ENCODE results near the gene PPP2R5A.
"Not testable (repeated sequence)": the region's sequence is repeated elsewhere in the genome, so short reads cannot be mapped to it uniquely, and the experiment has no call there.

The PPP2R5A gene

DNA sequence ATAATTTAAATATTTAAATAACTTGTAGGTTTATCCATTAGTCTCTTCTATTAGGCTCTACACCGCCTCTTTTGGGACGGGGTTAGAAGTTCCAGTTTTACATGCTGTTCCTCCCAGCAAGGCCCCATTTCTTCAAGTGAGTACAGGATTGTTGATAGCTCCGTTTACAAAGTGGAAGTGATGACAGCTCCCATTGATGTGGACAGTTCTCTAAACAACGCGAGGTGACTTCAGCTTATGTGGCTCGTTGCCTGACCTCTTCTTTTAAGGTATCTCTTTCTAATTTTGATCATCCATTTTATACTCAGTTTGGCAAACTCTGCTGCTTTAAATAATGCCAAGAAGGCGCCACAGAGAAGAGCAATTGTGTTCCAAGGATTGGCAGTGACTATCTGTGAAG lies 79.8 kb downstream of the PPP2R5A start:
- FAIRE-seq: no peak

DNA sequence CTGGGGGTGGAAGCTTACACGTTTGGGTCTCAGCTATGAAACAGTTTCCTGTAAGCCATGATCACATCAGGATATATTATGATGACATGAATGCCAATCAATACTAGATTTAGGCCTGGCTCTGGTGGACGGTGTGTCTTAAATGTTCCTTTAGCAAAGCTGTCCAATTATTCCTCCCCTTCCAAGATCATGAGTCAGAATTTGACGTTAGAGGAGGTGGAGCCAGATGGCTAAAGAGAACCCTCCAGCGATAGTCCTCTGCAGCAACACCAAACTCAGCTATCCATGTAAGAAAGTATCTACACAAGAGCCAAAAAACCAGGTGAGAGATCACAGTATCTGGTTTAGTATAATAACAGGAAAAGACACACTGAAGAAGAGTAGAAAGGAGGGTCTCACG lies 81.7 kb downstream of the PPP2R5A start:
- FAIRE-seq: no peak

DNA sequence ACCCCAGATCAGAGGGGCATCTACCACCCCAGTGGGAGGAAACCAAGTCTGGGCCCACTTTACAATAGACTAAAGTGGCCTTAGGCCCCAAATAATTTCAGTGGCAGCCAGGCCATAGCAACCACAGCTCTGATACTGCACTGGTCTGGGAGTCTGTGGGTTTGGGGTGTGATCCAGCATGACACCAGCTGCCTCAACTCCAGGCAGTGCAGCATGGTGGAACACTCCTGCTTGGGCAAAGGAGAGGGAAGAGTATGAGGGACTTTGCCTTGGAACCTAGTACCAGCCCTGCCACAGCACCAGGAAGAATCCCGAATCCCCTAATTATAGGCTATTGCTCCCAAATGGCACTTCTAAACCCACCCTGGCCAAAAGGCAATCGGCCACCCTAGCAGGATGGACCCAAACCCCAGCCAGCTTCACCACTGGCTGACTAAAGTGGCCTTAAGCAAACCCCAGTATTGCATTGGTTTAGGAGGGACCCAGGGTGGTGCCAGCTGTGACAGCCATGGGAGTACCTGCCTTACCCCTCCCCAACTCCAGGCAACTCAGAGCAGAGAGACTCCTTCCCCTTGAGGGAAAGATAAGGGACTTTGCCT lies 82.4 kb downstream of the PPP2R5A start:
- FAIRE-seq: no peak

DNA sequence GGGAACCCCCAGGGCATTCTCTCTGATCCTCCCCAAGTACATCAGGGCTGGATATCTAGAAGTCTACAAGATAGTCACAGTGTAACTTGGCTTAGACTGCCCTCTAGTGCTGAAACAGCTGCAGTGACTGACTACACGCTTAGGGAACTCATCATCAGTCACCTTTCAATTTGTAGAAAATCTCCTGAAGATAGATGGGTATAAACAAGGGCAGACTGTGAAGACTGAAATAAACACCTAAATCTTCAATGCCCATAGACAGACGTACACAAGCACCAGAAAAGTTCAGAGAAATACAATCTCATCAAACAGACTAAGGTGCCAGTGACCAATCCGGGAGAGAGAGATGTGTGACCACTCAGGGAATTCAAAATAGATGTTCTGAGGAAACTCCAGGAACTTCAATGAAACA lies 82.9 kb downstream of the PPP2R5A start:
- FAIRE-seq: peak; percentile 68

DNA sequence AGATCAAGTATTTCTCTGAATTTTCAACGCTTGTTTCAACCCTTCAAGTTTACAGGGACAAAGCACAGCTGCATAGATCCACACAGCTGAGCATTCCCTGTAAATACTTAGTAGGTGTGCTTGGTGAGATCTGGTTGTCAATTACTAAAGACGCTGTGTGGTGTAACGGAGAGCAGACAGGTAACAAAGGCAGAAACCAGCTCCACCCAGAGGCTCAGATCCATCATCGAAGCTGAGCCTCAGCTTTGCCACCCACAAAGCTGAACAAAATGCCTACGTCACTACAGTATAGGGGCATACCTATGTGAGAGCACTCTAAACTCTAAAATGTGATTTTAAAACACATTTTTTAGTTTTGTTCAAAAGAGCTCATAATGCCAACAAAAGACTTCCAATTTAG lies 90.8 kb downstream of the PPP2R5A start:
- no peak for FAIRE-seq

DNA sequence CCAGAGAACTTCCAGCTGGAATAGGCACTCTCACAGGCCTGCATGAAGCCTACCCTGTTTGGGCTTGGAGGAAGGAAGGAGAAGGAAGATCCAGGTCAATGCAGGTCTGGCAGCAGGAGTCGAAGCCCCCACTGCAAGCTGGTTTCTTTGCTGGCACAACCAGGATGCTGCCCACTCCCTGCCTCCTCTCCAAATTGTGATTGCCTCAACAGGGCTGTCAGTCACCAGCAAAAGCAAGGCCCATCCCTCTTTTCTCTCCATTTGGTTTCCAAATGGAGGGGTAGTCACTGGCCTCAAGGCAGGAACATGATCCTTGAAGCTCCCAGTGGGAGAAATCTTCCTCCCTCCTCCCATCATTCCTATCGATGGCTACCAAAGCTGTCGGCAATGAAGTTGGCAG lies 92.4 kb downstream of the PPP2R5A start:
- no peak for FAIRE-seq

DNA sequence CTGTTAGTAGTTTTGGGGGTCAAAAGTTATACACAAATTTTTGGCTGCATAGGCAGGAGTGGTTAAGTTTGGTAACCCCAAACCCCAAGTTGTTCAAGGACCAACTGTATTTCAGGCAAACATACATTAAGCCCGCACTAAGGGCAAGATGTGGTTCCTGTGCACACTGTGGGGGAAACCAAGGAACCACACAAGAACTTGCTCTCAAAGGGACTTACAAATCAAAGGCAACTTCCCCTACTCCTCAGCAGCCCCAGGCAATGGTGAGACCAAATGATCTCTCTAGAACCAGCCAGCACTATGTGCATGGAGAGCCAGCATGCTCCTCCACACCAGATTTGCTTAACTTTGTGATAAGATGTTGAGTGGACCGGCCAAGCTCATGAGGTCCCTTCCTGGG lies 94.2 kb downstream of the PPP2R5A start:
- no peak for FAIRE-seq

DNA sequence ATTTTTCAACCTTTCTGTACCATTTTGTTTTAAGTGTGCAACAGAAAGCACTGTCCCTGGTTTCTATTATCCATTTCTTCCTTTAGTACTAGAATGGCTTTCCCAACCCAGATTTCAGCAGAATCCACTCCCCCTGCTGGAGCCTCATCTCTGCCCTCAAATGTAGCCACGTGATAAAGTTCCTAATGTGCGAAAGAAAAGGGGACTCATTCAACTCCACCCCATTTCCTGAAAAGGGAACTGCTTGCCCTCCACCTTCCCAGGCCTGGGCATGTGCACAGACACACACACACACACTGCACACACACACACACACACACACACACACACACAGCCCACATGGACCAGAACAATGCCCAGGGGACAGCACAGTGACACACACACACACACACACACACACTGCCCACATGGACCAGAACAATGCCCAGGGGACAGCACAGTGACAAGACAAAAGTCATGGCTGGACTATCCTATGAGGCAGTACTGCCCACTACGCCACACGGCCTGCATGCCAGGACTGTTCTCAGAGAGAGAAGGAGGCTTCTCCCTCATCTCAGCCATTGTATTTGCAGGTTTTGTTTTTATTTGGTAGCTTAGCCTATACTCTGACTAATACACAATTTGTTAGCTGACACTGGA lies 96.3 kb downstream of the PPP2R5A start:
- no peak for FAIRE-seq

DNA sequence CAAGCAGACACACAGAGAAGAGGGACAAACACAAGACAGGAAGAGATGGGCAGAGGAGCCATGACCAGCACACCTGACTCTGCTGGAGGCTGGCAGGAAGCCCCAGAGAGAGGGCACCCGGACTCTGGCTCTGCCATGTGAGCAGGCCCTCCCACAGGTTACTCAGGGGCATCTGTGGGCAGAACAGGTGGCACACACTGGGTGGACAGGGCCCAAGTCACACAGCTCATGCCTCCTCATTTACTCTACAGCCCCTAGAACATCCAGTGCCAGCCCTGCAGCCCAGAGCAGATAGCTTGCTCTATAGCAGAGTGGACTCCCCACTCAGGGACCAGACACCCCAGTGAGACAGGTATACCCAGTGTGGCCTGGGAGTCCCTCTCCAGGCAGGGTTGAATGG lies 100.8 kb downstream of the PPP2R5A start:
- no peak for FAIRE-seq

DNA sequence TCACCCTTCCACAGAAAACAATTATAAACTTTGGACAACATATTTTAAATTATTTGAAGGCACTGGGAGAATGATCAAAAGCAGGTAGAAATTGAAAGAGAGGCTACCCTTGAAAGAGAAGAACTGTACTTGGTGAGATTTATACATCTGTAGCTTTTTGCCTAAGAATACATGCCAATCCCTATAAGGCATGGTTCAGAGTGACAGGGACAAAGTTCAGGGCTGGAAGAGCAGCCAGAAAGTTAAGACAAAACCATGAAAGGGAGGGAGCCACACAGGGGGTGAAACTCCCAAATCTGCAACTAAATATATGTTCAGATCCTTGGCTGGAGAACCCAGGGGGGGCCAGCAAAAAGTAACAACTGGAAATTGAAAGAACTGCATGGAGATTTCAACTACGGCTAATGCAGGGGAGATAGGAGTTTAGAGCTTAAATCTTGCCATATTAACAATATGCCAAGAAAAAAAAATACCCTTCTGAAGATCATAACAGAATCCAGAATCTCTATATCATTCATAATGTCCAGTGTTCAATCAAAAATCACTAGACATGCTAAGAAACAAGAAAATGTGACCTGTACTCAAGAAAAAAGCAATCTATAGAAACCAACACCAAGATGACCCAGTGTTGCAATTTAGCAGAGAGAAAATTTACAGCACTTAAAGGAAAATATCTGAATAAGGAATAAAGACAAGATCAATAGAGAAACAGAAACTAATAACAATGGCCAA lies 103.9 kb downstream of the PPP2R5A start:
- FAIRE-seq: no peak

DNA sequence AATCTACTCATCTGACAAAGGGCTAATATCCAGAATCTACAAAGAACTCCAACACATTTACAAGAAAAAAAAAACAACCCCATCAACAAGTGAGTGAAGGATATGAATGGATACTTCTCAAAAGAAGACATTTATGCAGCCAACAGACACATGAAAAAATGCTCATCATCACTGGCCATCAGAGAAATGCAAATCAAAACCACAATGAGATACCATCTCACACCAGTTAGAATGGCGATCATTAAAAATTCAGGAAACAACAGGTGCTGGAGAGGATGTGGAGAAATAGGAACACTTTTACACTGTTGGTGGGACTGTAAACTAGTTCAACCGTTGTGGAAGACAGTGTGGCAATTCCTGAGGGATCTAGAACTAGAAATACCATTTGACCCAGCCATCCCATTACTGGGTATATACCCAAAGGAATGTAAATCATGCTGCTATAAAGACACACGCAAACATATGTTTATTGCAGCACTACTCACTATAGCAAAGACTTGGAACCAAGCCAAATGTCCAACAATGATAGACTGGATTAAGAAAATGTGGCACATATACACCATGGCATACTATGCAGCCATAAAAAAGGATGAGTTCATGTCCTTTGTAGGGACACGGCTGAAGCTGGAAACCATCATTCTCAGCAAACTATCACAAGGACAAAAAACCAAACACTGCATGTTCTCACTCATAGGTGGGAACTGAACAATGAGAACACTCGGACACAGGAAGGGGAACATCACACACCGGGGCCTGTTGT lies 110.6 kb downstream of the PPP2R5A start:
- not testable (repeated sequence) for FAIRE-seq

DNA sequence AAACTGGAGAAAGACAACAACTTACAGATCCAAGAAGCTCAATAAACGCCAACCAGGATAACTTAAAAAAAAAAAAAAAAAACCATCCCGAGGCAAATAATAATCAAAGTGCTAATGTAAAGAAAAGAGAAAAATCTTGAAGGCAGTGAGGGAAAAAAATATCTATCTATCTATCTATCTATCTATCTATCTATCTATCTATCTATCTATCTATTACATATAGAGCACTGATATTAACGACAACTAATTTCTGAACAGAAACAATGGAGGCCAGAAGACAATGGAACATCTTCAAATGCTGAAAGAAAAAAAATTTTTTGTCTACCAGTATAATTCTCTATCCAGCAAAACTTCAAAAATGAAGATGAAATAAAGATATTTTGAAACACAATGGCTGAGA lies 111.4 kb downstream of the PPP2R5A start:
- no peak for FAIRE-seq

DNA sequence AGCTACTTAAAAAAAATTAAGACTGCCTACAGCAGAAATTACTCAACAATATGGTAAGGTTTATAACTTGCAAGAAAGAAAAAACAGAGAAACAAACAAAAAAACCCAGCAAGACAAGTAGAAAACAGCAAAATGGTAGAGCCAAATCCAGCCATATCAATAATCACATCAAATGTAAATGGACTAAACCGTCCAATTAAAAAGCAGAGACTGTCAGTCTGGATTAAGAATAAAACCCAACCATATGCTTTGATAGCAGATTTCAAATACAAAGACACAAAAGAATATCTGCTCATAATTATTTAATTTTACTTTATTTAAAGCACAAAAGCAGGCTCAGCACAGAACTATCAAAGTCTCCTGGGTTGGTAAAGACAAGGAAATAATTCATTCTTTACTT lies 112.0 kb downstream of the PPP2R5A start:
- FAIRE-seq: no peak

DNA sequence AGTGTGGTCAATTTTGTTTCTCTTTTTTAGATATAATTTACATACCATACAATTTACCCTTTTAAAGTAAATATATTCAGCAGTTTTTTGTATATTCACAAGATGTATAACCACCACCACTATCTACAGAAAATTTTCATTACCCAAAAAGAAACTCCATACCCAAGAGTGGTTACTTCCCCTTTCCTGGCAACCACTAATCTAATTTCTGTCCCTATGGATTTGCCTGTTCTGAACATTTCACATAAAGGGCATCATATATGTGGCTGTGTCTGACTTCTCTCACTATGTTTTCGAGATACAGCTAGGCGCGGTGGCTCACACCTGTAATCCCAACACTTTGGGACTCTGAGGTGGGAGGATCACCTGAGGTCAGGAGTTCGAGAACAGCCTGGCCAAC lies 115.8 kb downstream of the PPP2R5A start:
- FAIRE-seq: no peak

DNA sequence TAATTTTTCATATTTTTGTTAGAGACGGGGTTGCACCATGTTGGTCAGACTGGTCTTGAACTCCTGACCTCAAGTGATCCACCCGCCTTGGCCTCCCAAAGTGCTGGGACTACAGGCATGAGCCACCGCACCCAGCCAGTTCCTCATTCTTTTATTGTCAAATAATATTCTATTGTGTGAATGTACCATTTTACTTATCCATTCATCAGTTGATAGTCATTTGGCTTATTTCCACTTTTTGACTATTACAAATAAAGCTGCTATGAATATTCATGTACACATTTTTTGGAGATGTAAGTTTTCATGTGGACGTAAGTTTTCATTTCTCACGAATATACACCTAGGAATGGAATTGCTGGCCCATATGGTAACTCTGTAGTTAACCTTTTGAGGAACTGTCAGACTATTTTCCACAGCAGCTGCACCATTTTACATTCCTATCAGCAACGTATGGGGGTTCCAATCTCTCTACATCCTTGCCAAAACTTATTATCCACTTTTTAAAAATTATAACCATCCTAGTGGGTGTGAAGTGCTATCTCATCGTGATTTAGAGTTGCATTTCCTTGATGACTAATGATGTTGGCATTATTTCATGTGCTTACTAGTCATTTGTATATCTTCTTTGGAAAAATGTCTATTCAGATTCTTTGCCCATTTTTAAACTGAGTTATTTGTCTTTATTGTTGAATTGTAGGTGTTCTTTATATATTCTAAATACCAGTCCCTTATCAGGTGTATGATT lies 116.8 kb downstream of the PPP2R5A start:
- FAIRE-seq: no peak

DNA sequence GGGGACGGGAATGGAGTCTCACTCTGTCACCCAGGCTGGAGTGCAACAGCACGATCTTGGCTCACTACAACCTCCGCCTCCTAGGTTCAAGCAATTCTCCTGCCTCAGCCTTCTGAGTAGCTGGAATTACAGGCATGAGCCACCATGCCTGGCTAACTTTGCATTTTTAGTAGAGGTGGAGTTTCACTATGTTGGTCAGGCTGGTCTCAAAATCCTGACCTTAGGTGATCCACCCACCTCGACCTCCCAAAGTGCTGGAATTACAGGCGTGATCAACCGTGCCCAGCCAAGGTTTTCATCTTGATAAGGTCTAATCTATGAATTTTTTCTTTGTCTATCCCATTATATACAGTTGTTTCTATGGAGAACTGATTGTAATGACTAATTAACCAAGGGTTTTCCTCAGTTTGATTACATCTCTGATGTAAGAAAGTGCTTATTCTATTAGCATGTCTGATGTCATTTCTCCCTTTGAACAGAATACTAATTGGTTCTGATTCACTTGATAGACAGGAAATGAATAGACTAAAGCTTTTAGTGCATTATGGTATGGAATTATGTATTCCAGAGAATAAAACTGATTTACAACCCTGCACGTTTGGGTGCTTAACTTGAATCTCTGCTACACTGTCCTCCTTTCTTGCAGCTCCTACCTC lies 117.6 kb downstream of the PPP2R5A start:
- FAIRE-seq: no peak

DNA sequence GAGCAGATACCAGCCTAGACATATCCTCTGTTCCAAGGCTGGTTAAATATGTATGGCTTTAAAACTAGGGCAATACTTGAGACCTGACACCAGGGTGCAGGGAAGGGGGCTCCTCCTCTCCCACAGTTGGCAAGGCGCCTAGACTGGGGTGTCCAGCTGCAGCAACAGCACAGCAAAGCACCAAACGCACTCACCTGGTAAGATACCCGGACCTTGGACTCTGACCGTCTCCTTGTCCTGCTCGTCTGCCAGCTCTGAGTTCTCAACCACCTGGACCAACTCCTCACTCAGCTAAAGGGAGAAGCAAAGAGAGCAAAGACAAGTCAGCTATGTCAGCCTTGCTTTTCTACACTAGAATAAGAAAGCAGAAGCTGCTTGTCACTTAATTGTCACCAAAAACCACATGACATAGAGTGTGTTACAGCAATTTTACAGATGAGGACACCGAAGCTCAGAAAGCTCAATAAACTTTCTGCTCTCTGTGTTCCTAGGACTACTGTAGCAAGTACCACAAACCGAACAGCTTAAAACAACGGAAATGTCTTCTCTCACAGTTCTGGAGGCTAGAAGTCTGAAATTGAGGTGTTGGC lies 125.1 kb downstream of the PPP2R5A start:
- no peak for FAIRE-seq

Measured in islet of Langerhans (tissue), 1 donor.